HepG2 (cell line): Measurements from ENCODE around the gene TOP2A. TPM values are rescaled to one million over a fixed set of nuclear protein-coding genes. Genes with fewer than 3 reads are reported as not detected.

Source experiments
- ATAC-seq: fragments of 200-7000 bp; cut with Tn5 transposase; 3 replicates; pipeline ENCODE4 v1.9.1; 2020; ENCODE audit warnings: mild to moderate bottlenecking, moderate library complexity
- BruUV-seq: library from RNA; stranded (reverse); fragments of 400-500 nt; replicated peaks from 2 replicates; lab custom pipeline; 2021; lab: Mats Ljungman, UMichigan
- CTCF ChIA-PET: fragments of 300-600 bp; formaldehyde crosslinking; extraction: SDS; loops from one replicate; lab custom pipeline; 2021; ENCODE audit warnings: low total read pairs, inconsistent platforms, low intra/inter-chr PET ratio; lab: Yijun Ruan, JAX
- POLR2A ChIA-PET: fragments of 350-600 bp; sonication (Branson Sonifier 250); formaldehyde crosslinking; loops from one replicate; lab custom pipeline; 2020; ENCODE audit warnings: antibody characterized with exemption, inconsistent platforms; lab: Yijun Ruan, JAX
- DNase-seq: peaks from one replicate; pipeline ENCODE4 v3.0.0-alpha.2; 2015; ENCODE audit warnings: low spot score
- FAIRE-seq: peaks from 3 replicates; lab custom pipeline; 2011; peaks lifted over from hg19 to GRCh38; lab: Jason Lieb, UNC
- H2AFZ ChIP-seq: one replicate; pipeline ENCODE4 v1.6.1; 2011; ENCODE audit warnings: low read length, inconsistent platforms
- H3K27ac ChIP-seq: fragments of 300-600 bp; 3 replicates; pipeline ENCODE4 v1.8.0; 2011; ENCODE audit warnings: mixed run types, mild to moderate bottlenecking, mixed read lengths, low read length, inconsistent platforms; ENCODE audit not compliant: insufficient read depth; ENCODE audit errors: extremely low read length
- H3K27me3 ChIP-seq, 2 experiments: fragments of 200-600 bp in 1 of 2; 2 replicates in 1 of 2; 3 replicates in 1 of 2; pipeline versions ENCODE4 v1.6.0 to v1.8.0; 2011; ENCODE audit warnings: low read length in 2 of 2, mild to moderate bottlenecking in 2 of 2, moderate library complexity in 2 of 2, inconsistent platforms in 1 of 2; ENCODE audit not compliant: insufficient read depth in 2 of 2, control insufficient read depth in 1 of 2
- H3K36me3 ChIP-seq, 2 experiments: fragments of 200-600 bp in 1 of 2; replicated peaks in 1 of 2; 2 replicates in 1 of 2; 3 replicates in 1 of 2; pipeline versions ENCODE4 v1.5.1 to v1.8.0; 2011; ENCODE audit warnings: low read length in 2 of 2, inconsistent platforms in 1 of 2; ENCODE audit not compliant: insufficient read depth in 2 of 2, control insufficient read depth in 1 of 2
- H3K4me1 ChIP-seq: 2 replicates; pipeline ENCODE4 v1.5.1; 2012; ENCODE audit warnings: low read length, inconsistent platforms; ENCODE audit not compliant: insufficient read depth
- H3K4me2 ChIP-seq: 2 replicates; pipeline ENCODE4 v1.6.0; 2011; ENCODE audit warnings: low read depth, low read length, inconsistent platforms
- H3K4me3 ChIP-seq, 3 experiments: fragments of 200-600 bp in 1 of 3; sonication (generic), shearing (Covaris generic) in 1 of 3; replicated peaks in 1 of 3; 2 replicates each; pipeline ENCODE4 v1.5.1; 2011 to 2016; ENCODE audit warnings: low read length in 3 of 3, inconsistent platforms in 2 of 3, low read depth in 2 of 3, mild to moderate bottlenecking in 2 of 3, control low read depth in 1 of 3, mixed read lengths in 1 of 3; ENCODE audit not compliant: insufficient read depth in 1 of 3
- H3K79me2 ChIP-seq: one replicate; pipeline ENCODE4 v1.6.1; 2011; ENCODE audit warnings: low read length, inconsistent platforms; ENCODE audit not compliant: insufficient read depth
- H3K9ac ChIP-seq: 2 replicates; pipeline ENCODE4 v1.6.0; 2011; ENCODE audit warnings: mild to moderate bottlenecking, low read depth, low read length, inconsistent platforms; ENCODE audit not compliant: insufficient read depth
- H3K9me3 ChIP-seq: 2 replicates; pipeline ENCODE4 v1.5.1; 2012; ENCODE audit warnings: mild to moderate bottlenecking, low read length
- H4K20me1 ChIP-seq: 2 replicates; pipeline ENCODE4 v1.6.0; 2011; ENCODE audit warnings: inconsistent platforms, mild to moderate bottlenecking, low read length, moderate library complexity; ENCODE audit not compliant: insufficient read depth
- EZH2 ChIP-seq: conservative IDR thresholded peaks from 2 replicates; pipeline ENCODE4 v1.6.1; 2012; ENCODE audit warnings: mild to moderate bottlenecking, low read depth, low read length, moderate library complexity
- FOXA1 ChIP-seq, 2 experiments: fragments of 450-650 bp in 1 of 2; sonication (generic) in 1 of 2; formaldehyde crosslinking in 1 of 2; IDR thresholded peaks; 2 replicates each; pipeline versions ENCODE4 v1.4.0 to v1.6.1; 2016 to 2020; ENCODE audit warnings: missing genetic modification reagents in 1 of 2
- KDM4B ChIP-seq: sonication (generic); formaldehyde crosslinking; IDR thresholded peaks from 2 replicates; pipeline ENCODE4 v1.4.0; 2020; ENCODE audit warnings: missing genetic modification reagents
- MED13 ChIP-seq: sonication (generic); formaldehyde crosslinking; IDR thresholded peaks from 2 replicates; pipeline ENCODE4 v1.5.0; 2020; ENCODE audit warnings: missing genetic modification reagents
- NFE2L1 ChIP-seq: sonication (generic); formaldehyde crosslinking; IDR thresholded peaks from 2 replicates; pipeline ENCODE4 v1.4.0; 2020; ENCODE audit warnings: missing genetic modification reagents, mild to moderate bottlenecking, borderline replicate concordance
- NFRKB ChIP-seq: fragments of 450-650 bp; IDR thresholded peaks from 2 replicates; pipeline ENCODE4 v1.6.1; 2017
- POLR2G ChIP-seq: fragments of 200-400 bp; formaldehyde crosslinking; IDR thresholded peaks from 2 replicates; pipeline ENCODE4 v1.6.1; 2018; ENCODE audit warnings: mild to moderate bottlenecking, low read depth, low read length, moderate library complexity
- TCF12 ChIP-seq, 2 experiments: fragments of 450-650 bp in 1 of 2; sonication (generic) in 1 of 2; formaldehyde crosslinking in 1 of 2; IDR thresholded peaks; 2 replicates each; pipeline versions ENCODE4 v1.6.1 to v1.8.0; 2017 to 2022; ENCODE audit warnings: antibody characterized with exemption in 1 of 2, mild to moderate bottlenecking in 1 of 2, missing genetic modification reagents in 1 of 2, moderate library complexity in 1 of 2
- TGIF2 ChIP-seq: IDR thresholded peaks from 2 replicates; pipeline ENCODE4 v1.6.1; 2016; ENCODE audit warnings: control low read depth, missing compliant biosample characterization
- ZBTB3 ChIP-seq: sonication (generic); formaldehyde crosslinking; IDR thresholded peaks from 2 replicates; pipeline ENCODE4 v1.4.0; 2020; ENCODE audit warnings: low read depth, mild to moderate bottlenecking, moderate library complexity, missing genetic modification reagents, borderline replicate concordance
- ZFP36L1 ChIP-seq: sonication (generic); formaldehyde crosslinking; IDR thresholded peaks from 2 replicates; pipeline ENCODE4 v1.8.0; 2022; ENCODE audit warnings: mild to moderate bottlenecking, missing genetic modification reagents, moderate library complexity
- ZMYM2 ChIP-seq: sonication (generic); formaldehyde crosslinking; IDR thresholded peaks from 2 replicates; pipeline ENCODE4 v1.8.0; 2022; ENCODE audit warnings: mild to moderate bottlenecking, missing genetic modification reagents
- ZMYM3 ChIP-seq: sonication (generic); formaldehyde crosslinking; IDR thresholded peaks from 2 replicates; pipeline ENCODE4 v1.5.1; 2020; ENCODE audit warnings: mild to moderate bottlenecking, missing genetic modification reagents
- ZNF263 ChIP-seq: sonication (generic); formaldehyde crosslinking; IDR thresholded peaks from 2 replicates; pipeline ENCODE4 v1.4.0; 2020; ENCODE audit warnings: missing genetic modification reagents
- ZNF430 ChIP-seq: sonication (generic); formaldehyde crosslinking; IDR thresholded peaks from 2 replicates; pipeline ENCODE4 v1.9.0; 2021; ENCODE audit warnings: mild to moderate bottlenecking, missing genetic modification reagents
- ZNF644 ChIP-seq: IDR thresholded peaks from 2 replicates; pipeline ENCODE4 v1.6.1; 2016; ENCODE audit warnings: low read depth
- ZSCAN22 ChIP-seq: sonication (generic); formaldehyde crosslinking; IDR thresholded peaks from 2 replicates; pipeline ENCODE4 v1.4.0; 2020; ENCODE audit warnings: mild to moderate bottlenecking, missing genetic modification reagents
- ZSCAN9 ChIP-seq: IDR thresholded peaks from 2 replicates; pipeline ENCODE4 v1.6.1; 2016; ENCODE audit warnings: borderline replicate concordance
- WGBS: methylation state at CpG from one replicate; pipeline ENCODE4 v1.1.6; 2017; ENCODE audit warnings: low lambda C conversion rate; 5-methylcytosine and 5-hydroxymethylcytosine counted together
- in situ Hi-C: cut with HindIII; loops from 2 replicates; pipeline ENCODE4 v1.10.0; 2017; ENCODE audit warnings: low pct_unique_long_range_greater_than_20kb; ENCODE audit not compliant: extremely low pct_ligation_motif_present
- intact Hi-C: fragments of 100-400 bp; cut with micrococcal nuclease; formaldehyde crosslinking; loops from one replicate; pipeline ENCODE4 v1.10.0; 2022; ENCODE audit not compliant: unreplicated experiment
- polyA plus RNA-seq, 8 experiments: library from polyadenylated mRNA; depleted of rRNA in 3 of 8; stranded (reverse) in 7 of 8; unstranded in 1 of 8; fragments of >200 nt; fragmentation: Illumina TruSeq in 4 of 8; extraction: Trizol in 4 of 8; gene quantifications; 2 replicates each; pipeline versions ENCODE4 v1.2.1 to v1.2.3, GENCODE V29; 2011 to 2016; ENCODE audit warnings: low read depth in 4 of 8, missing spikeins in 1 of 8, mixed read lengths in 1 of 8; ENCODE audit not compliant: insufficient read depth in 1 of 8
- total RNA-seq, 5 experiments: library from RNA; depleted of rRNA; stranded (reverse); fragments of >200 nt; fragmentation: Illumina TruSeq; extraction: Trizol; gene quantifications; 2 replicates each; pipeline ENCODE4 v1.2.3, GENCODE V29; 2016; ENCODE audit warnings: low read depth in 1 of 5
- TF ChIP-seq, protein P1 (sequence below): sonication (generic); formaldehyde crosslinking; conservative IDR thresholded peaks from 2 replicates; pipeline ENCODE4 v1.8.1; 2023; ENCODE audit warnings: missing genetic modification reagents
- TF ChIP-seq, protein P2 (sequence below): sonication (generic); formaldehyde crosslinking; IDR thresholded peaks from 2 replicates; pipeline ENCODE4 v1.9.0; 2022; ENCODE audit warnings: missing genetic modification reagents, mild to moderate bottlenecking, borderline replicate concordance
- TF ChIP-seq, protein P3 (sequence below): sonication (generic); formaldehyde crosslinking; IDR thresholded peaks from 2 replicates; pipeline ENCODE4 v1.9.0; 2022; ENCODE audit warnings: low read depth, missing genetic modification reagents

The TOP2A gene
- total and polyA plus RNA-seq, 2 of the 13 experiments (the other 11 are each of a cell fraction or from before 2014, with no cell fraction given) = 108 to 327 TPM

DNA sequence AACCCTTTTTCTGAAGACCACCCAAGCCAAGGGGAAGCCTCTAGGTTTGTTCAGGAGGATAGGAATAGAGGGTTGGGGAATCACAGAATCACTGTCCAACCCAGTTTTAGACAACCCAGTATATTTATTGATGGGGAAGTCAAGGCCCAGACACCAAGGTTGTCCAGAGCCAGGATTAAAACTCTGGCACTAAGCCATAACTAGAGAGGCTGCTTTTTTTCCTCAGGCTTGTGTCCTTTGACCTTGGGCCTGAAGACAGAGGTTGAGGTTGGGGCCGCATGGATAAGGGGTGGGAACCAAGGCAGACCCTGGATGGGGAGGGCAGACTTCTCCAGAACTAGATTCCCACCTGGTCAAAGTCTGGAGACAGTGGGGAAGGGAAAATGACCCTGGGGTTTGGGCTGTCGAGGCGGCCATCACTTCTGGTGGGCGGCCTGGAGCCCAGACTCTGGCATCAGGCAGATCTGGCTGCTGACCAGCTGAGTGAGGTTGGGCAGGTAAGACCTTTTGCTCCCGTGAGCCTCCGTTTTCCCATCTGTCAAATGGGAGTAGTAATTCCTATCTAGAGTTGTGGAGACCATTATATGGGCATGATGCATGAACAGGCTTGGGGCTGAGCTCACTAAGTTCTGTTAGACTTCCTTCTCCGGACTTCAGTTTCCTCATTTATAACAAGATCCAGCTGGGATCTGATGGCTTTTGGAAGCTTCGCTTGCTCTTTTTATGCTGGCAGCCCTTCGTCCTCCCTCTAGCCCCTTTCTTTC is 43.5 kb upstream of the TOP2A start:
- 53% methylated on average over 9 of the region's 9 CpGs for WGBS
- in situ Hi-C loops (no loop called here), intact Hi-C loops (no loop called here)
- H3K27me3 ChIP-seq = peaks cover 3 to 19% of the 10 kb centered on the region in 2 experiments
- H3K27ac ChIP-seq = no peak overlapping the region
- FAIRE-seq = no peak
- no TSS peak for BruUV-seq
- H2AFZ ChIP-seq = no peak overlapping the region
- H3K9ac ChIP-seq = no peak overlapping the region
- H3K4me1 ChIP-seq = peaks cover 52% of the 10 kb centered on the region
- no peak for ATAC-seq
- H4K20me1 ChIP-seq = no peaks in the 10 kb centered on the region
- ChIA-PET CTCF (no interaction called here), POLR2A (interaction anchor here (0.9 to 1.3 kb wide), 2 partner anchors 12 to 99 kb away, joined by 3 read pairs; no protein-coding TSS in a partner anchor)
- DNase-seq = no peak
- no peaks in the 10 kb centered on the region for H3K79me2 ChIP-seq
- no peak overlapping the region for H3K4me3 ChIP-seq
- H3K9me3 ChIP-seq = no peaks in the 10 kb centered on the region
- H3K36me3 ChIP-seq = peaks cover 0 to 4% of the 10 kb centered on the region in 2 experiments; a peak in 2 of 5 replicates
- H3K4me2 ChIP-seq = no peak overlapping the region
- no peak for TF ChIP-seq TGIF2 (CRISPR knock-in tag)
- TF ChIP-seq, protein P1, sequence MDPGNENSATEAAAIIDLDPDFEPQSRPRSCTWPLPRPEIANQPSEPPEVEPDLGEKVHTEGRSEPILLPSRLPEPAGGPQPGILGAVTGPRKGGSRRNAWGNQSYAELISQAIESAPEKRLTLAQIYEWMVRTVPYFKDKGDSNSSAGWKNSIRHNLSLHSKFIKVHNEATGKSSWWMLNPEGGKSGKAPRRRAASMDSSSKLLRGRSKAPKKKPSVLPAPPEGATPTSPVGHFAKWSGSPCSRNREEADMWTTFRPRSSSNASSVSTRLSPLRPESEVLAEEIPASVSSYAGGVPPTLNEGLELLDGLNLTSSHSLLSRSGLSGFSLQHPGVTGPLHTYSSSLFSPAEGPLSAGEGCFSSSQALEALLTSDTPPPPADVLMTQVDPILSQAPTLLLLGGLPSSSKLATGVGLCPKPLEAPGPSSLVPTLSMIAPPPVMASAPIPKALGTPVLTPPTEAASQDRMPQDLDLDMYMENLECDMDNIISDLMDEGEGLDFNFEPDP (CRISPR knock-in tag) = no peak
- TF ChIP-seq ZNF644 (CRISPR knock-in tag) = no peak
- TF ChIP-seq POLR2G = no peak
- no peak for TF ChIP-seq MED13
- TF ChIP-seq, protein P2, sequence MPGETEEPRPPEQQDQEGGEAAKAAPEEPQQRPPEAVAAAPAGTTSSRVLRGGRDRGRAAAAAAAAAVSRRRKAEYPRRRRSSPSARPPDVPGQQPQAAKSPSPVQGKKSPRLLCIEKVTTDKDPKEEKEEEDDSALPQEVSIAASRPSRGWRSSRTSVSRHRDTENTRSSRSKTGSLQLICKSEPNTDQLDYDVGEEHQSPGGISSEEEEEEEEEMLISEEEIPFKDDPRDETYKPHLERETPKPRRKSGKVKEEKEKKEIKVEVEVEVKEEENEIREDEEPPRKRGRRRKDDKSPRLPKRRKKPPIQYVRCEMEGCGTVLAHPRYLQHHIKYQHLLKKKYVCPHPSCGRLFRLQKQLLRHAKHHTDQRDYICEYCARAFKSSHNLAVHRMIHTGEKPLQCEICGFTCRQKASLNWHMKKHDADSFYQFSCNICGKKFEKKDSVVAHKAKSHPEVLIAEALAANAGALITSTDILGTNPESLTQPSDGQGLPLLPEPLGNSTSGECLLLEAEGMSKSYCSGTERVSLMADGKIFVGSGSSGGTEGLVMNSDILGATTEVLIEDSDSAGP = no peak
- TF ChIP-seq, protein P3, sequence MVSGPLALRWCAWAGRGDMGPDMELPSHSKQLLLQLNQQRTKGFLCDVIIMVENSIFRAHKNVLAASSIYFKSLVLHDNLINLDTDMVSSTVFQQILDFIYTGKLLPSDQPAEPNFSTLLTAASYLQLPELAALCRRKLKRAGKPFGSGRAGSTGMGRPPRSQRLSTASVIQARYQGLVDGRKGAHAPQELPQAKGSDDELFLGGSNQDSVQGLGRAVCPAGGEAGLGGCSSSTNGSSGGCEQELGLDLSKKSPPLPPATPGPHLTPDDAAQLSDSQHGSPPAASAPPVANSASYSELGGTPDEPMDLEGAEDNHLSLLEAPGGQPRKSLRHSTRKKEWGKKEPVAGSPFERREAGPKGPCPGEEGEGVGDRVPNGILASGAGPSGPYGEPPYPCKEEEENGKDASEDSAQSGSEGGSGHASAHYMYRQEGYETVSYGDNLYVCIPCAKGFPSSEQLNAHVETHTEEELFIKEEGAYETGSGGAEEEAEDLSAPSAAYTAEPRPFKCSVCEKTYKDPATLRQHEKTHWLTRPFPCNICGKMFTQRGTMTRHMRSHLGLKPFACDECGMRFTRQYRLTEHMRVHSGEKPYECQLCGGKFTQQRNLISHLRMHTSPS (CRISPR knock-in tag) = no peak
- TF ChIP-seq ZMYM3 (CRISPR knock-in tag) = peak; percentile 55
- TF ChIP-seq TCF12 (IDR thresholded peaks at IDR 0.05) = no peak
- no peak for TF ChIP-seq TCF12 (CRISPR knock-in tag; IDR thresholded peaks at IDR 0.05)
- no peak for TF ChIP-seq NFRKB
- 0 out of 2 replicates have a peak, but pooled peaks have one; percentile 21 for TF ChIP-seq ZMYM2 (CRISPR knock-in tag)
- no peak for TF ChIP-seq ZNF263 (CRISPR knock-in tag)
- no peak for TF ChIP-seq ZSCAN22 (CRISPR knock-in tag)
- no peak for TF ChIP-seq ZSCAN9 (CRISPR knock-in tag)
- no peak for TF ChIP-seq NFE2L1
- no peak for TF ChIP-seq KDM4B (CRISPR knock-in tag)
- no peak for TF ChIP-seq ZFP36L1
- TF ChIP-seq EZH2 = no peak
- no peak for TF ChIP-seq ZBTB3
- TF ChIP-seq ZNF430 = peak; percentile 31; the same call in 1 of the 2 replicates
- no peak for TF ChIP-seq FOXA1 (IDR thresholded peaks at IDR 0.05)
- no peak for TF ChIP-seq FOXA1 (CRISPR knock-in tag; IDR thresholded peaks at IDR 0.05)
